HG02885 (cell line): ENCODE results near the gene FCHSD2.
"Not testable (repeated sequence)": the region's sequence is repeated elsewhere in the genome, so short reads cannot be mapped to it uniquely, and the experiment has no call there.

Experiments used
- ATAC-seq: cut with Tn5 transposase; IDR thresholded peaks from one replicate; pipeline ENCODE4 v1.9.1; 2021; ENCODE audit warnings: mild to moderate bottlenecking; ENCODE audit not compliant: unreplicated experiment, poor library complexity

The FCHSD2 gene

GRCh38 chr11:72828081-72828567 is 314.0 kb downstream of the FCHSD2 start:
- no peak for ATAC-seq

GRCh38 chr11:72827656-72828055 is 314.5 kb downstream of the FCHSD2 start:
- ATAC-seq: not testable (repeated sequence)

GRCh38 chr11:72826942-72827480 is 315.1 kb downstream of the FCHSD2 start:
- no peak for ATAC-seq

GRCh38 chr11:72826191-72826941 is 315.8 kb downstream of the FCHSD2 start:
- no peak for ATAC-seq

- no peak for ATAC-seq
Measured at GRCh38 chr11:72825661-72826060, 316.5 kb downstream of the FCHSD2 start.

GRCh38 chr11:72824811-72825505 is 317.2 kb downstream of the FCHSD2 start:
- no peak for ATAC-seq

GRCh38 chr11:72824020-72824419 is 318.1 kb downstream of the FCHSD2 start:
- no peak for ATAC-seq

- no peak for ATAC-seq
Measured at GRCh38 chr11:72823105-72823804, 318.9 kb downstream of the FCHSD2 start.

GRCh38 chr11:72821920-72822799 is 320.0 kb downstream of the FCHSD2 start:
- ATAC-seq: peak; percentile 70

GRCh38 chr11:72821221-72821919 is 320.7 kb downstream of the FCHSD2 start:
- ATAC-seq: no peak

GRCh38 chr11:72820439-72821139 is 321.5 kb downstream of the FCHSD2 start:
- ATAC-seq: no peak

- ATAC-seq: no peak
Measured at GRCh38 chr11:72818971-72819370, 323.1 kb downstream of the FCHSD2 start.

GRCh38 chr11:72817966-72818365 is 324.2 kb downstream of the FCHSD2 start:
- ATAC-seq: no peak

GRCh38 chr11:72816404-72816990 is 325.6 kb downstream of the FCHSD2 start:
- no peak for ATAC-seq

- ATAC-seq: peak; percentile 2
Measured at GRCh38 chr11:72815110-72815618, 327.0 kb downstream of the FCHSD2 start.

GRCh38 chr11:72814286-72815109 is 327.6 kb downstream of the FCHSD2 start, which contains the start of gene ATG16L2:
Gene ATG16L2 (plus strand): TSS chr11:72814411. CDS start chr11:72814446, 35 bp downstream.
- ATAC-seq: peak; percentile 68

- peak; percentile 58 for ATAC-seq
Measured at GRCh38 chr11:72813740-72814285, 328.3 kb downstream of the FCHSD2 start.
